Suprapubic skin (tissue), 4 donors: Measurements from ENCODE around the gene ARHGAP40. TPM values are rescaled to one million over a fixed set of nuclear protein-coding genes. Genes with fewer than 3 reads are reported as not detected.

Experiments
- DNase-seq, 2 donors: peaks; one replicate each; pipeline ENCODE4 v3.0.0-alpha.2; 2019; ENCODE audit warnings: low spot score in 2 of 2
- H3K27ac ChIP-seq: fragments of 200-600 bp; sonication (generic); one replicate; pipeline ENCODE4 v1.5.1; 2019
- H3K27me3 ChIP-seq: fragments of 200-600 bp; sonication (generic); one replicate; pipeline ENCODE4 v1.5.1; 2019
- H3K36me3 ChIP-seq: fragments of 200-600 bp; sonication (generic); one replicate; pipeline ENCODE4 v1.5.1; 2019
- H3K4me1 ChIP-seq: fragments of 200-600 bp; sonication (generic); one replicate; pipeline ENCODE4 v1.5.1; 2019
- H3K4me3 ChIP-seq: fragments of 200-600 bp; sonication (generic); one replicate; pipeline ENCODE4 v1.5.1; 2019; ENCODE audit warnings: mild to moderate bottlenecking
- H3K9me3 ChIP-seq: fragments of 200-600 bp; sonication (generic); one replicate; pipeline ENCODE4 v1.5.1; 2019
- EP300 ChIP-seq: sonication (generic); formaldehyde crosslinking; IDR thresholded peaks from one replicate; pipeline ENCODE4 v1.6.1; 2017; ENCODE audit warnings: antibody characterized with exemption
- POLR2A ChIP-seq, 2 donors: fragments of 450-650 bp; IDR thresholded peaks; one replicate each; pipeline ENCODE4 v1.6.1; 2017; ENCODE audit warnings: antibody characterized with exemption in 2 of 2, mild to moderate bottlenecking in 2 of 2, moderate library complexity in 2 of 2
- POLR2AphosphoS5 ChIP-seq, 3 donors: sonication (generic); formaldehyde crosslinking; IDR thresholded peaks; one replicate each; pipeline ENCODE4 v1.6.1; 2017; ENCODE audit warnings: antibody characterized with exemption in 3 of 3
- WGBS: methylation state at CpG from one replicate; pipeline ENCODE4 v1.1.5; 2018; 5-methylcytosine and 5-hydroxymethylcytosine counted together
- total RNA-seq, 4 donors: library from RNA; depleted of rRNA; stranded (reverse); fragments of >200 nt; gene quantifications; one replicate each; pipeline ENCODE4 v1.1.0, GENCODE V29; 2016
- TF ChIP-seq, protein P1 (sequence below), 2 donors: fragments of 200-600 bp in 1 of 2; fragments of 450-650 bp in 1 of 2; sonication (generic) in 1 of 2; IDR thresholded peaks; one replicate each; pipeline ENCODE4 v1.5.1; 2016 to 2019; ENCODE audit warnings: antibody characterized with exemption in 2 of 2, mild to moderate bottlenecking in 1 of 2, moderate library complexity in 1 of 2

Gene ARHGAP40
- total RNA-seq, 4 donors from 2014 or later = 30.2 to 139 (median 74.5) TPM

DNA sequence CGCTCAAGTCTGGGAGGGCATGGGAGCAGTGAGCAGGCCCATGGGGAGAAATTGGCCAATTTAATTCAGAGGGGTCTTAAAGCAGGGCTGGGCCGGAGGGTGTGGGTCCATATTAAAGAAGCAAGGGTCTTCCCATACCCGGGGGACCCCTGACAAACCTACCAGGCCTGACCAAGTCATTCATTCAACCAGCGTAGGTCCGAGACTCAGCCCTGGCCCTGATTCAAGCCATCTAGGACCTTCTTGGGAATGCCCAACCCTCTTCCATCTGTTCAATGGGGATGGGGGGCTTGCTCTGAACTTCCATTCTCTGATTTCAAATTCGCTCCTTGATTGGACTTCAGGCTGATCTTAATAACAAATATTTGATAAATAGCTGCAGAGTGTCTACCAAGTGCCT is 13.3 kb upstream of the ARHGAP40 start:
- no peak overlapping the region for H3K27ac ChIP-seq
- H3K4me1 ChIP-seq = no peaks in the 10 kb centered on the region
- H3K9me3 ChIP-seq = no peaks in the 10 kb centered on the region
- H3K27me3 ChIP-seq = peaks cover 3% of the 10 kb centered on the region
- no peak overlapping the region for H3K4me3 ChIP-seq
- no peak for DNase-seq
- 96% methylated on average over 4 of the region's 6 CpGs for WGBS
- TF ChIP-seq, protein P1, sequence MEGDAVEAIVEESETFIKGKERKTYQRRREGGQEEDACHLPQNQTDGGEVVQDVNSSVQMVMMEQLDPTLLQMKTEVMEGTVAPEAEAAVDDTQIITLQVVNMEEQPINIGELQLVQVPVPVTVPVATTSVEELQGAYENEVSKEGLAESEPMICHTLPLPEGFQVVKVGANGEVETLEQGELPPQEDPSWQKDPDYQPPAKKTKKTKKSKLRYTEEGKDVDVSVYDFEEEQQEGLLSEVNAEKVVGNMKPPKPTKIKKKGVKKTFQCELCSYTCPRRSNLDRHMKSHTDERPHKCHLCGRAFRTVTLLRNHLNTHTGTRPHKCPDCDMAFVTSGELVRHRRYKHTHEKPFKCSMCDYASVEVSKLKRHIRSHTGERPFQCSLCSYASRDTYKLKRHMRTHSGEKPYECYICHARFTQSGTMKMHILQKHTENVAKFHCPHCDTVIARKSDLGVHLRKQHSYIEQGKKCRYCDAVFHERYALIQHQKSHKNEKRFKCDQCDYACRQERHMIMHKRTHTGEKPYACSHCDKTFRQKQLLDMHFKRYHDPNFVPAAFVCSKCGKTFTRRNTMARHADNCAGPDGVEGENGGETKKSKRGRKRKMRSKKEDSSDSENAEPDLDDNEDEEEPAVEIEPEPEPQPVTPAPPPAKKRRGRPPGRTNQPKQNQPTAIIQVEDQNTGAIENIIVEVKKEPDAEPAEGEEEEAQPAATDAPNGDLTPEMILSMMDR (IDR thresholded peaks at IDR 0.05) = no peak
- TF ChIP-seq POLR2AphosphoS5 (IDR thresholded peaks at IDR 0.05) (no peak), EP300 (no peak), POLR2A (IDR thresholded peaks at IDR 0.05) (no peak)
- H3K36me3 ChIP-seq = no peaks in the 10 kb centered on the region

DNA sequence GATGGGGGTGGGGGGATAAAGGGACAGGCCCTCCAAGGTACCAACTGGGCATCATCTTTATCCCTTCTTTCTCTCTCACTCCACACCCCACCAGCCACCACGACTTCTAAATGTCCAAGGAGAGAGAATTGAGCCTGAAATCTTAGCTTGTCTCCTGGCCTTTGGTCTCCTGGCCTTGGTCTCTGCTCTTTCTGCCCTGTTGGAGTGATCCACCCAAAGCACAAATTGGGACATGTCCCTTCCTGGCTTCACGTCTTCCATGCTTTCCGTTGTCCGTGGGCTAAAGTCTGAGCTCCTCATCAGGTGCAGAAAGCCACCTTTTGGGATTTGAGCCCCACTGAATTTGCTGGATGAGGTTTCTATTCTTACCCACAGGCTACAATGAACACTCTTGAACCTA is 12.3 kb upstream of the ARHGAP40 start:
- no peaks in the 10 kb centered on the region for H3K9me3 ChIP-seq
- WGBS = 73% methylated on average over 4 of the region's 4 CpGs
- H3K27ac ChIP-seq = no peak overlapping the region
- no peaks in the 10 kb centered on the region for H3K36me3 ChIP-seq
- TF ChIP-seq POLR2A (IDR thresholded peaks at IDR 0.05) = no peak
- no peak for TF ChIP-seq POLR2AphosphoS5 (IDR thresholded peaks at IDR 0.05)
- TF ChIP-seq, protein P1 (IDR thresholded peaks at IDR 0.05) = no peak
- no peak for TF ChIP-seq EP300
- H3K27me3 ChIP-seq = peaks cover 3% of the 10 kb centered on the region
- DNase-seq = no peak
- H3K4me1 ChIP-seq = no peaks in the 10 kb centered on the region
- H3K4me3 ChIP-seq = no peak overlapping the region

DNA sequence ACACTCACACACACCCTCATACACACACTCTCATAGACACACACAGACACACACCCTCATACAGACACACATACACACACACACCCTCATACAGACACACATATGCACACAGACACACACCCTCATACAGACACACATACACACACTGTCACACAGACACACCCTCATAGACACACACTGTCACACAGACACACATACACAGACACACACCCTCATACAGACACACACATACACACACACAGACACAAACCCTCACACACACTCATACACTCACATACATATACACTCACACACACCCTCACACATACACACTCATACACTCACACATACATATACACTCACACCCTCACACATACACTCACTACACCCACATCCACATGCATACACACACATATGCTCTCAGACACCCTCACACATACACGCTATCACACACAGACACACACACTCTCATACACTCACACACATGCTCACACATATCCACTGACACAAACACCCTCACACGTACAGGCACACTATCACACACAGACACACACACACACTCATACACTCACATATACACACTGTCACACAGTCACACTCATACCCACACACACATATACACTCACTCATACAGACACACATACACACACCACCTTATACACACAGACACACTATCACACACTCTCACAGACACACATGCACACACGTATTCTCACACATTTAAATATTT is 11.5 kb upstream of the ARHGAP40 start:
- no peaks in the 10 kb centered on the region for H3K4me1 ChIP-seq
- 83% methylated on average over 3 of the region's 3 CpGs for WGBS
- H3K27me3 ChIP-seq = peaks cover 3% of the 10 kb centered on the region
- TF ChIP-seq POLR2A (IDR thresholded peaks at IDR 0.05) (no peak), POLR2AphosphoS5 (IDR thresholded peaks at IDR 0.05) (no peak), EP300 (no peak)
- TF ChIP-seq, protein P1 (IDR thresholded peaks at IDR 0.05) = no peak
- no peak overlapping the region for H3K27ac ChIP-seq
- H3K36me3 ChIP-seq = no peaks in the 10 kb centered on the region
- H3K4me3 ChIP-seq = no peak overlapping the region
- no peaks in the 10 kb centered on the region for H3K9me3 ChIP-seq
- no peak for DNase-seq

DNA sequence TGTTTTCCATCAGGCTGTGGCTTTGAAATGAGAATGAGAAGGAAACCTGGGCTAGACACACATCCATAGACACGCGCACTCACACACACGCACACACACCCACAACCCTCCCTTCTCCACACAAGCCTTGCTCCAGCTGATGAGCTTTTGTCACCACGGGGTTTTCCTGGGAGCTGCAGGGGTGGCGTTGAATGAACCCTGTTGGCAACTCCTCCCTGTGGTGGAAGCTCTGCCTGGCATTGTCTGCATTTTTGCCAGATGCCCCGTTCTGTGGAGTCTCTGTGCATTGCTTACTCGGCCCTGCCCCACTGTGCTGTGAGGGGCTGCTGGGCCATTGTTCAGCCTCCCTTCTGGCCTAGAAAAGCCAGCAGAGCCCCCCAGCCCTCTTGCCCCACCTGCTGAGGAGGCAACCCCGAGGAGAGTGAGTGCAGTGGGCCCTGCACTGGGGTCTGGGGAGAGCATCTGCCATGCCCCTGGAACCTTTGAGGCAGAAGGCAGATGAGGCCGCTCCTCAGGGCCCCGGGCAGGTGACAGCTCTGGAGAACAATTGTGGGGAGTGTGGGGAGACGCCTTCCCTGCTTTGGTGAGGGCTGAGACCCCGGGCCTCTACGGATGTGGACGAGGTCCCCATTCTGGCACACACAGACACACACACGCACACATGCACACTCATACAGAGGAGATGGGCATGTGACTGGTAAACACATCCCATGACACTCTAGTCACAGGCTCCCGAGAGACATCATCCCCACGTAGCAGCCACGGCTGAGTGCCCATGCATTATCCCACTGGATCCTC is 10.7 kb upstream of the ARHGAP40 start:
- WGBS = 72% methylated on average over 8 of the region's 18 CpGs
- Histone ChIP-seq H3K4me1 (no peaks in the 10 kb centered on the region), H3K4me3 (no peak overlapping the region), H3K27me3 (peaks cover 3% of the 10 kb centered on the region), H3K36me3 (no peaks in the 10 kb centered on the region), H3K9me3 (no peaks in the 10 kb centered on the region), H3K27ac (no peak overlapping the region)
- DNase-seq = no peak
- TF ChIP-seq, protein P1 (IDR thresholded peaks at IDR 0.05) = no peak
- TF ChIP-seq POLR2A (IDR thresholded peaks at IDR 0.05) (no peak), POLR2AphosphoS5 (IDR thresholded peaks at IDR 0.05) (no peak), EP300 (no peak)
